Tibial nerve (tissue), 4 donors: Measurements from ENCODE around the gene SEC16B. TPM values are rescaled to one million over a fixed set of nuclear protein-coding genes. Genes with fewer than 3 reads are reported as not detected.

Experiments
- DNase-seq, 2 donors: peaks; one replicate each; pipeline ENCODE4 v3.0.0-alpha.2; 2019; ENCODE audit warnings: low spot score in 2 of 2
- H3K27ac ChIP-seq, 4 donors: fragments of 200-600 bp; sonication (generic) in 3 of 4; one replicate each; pipeline ENCODE4 v1.5.1; 2017 to 2019; ENCODE audit warnings: mild to moderate bottlenecking in 1 of 4
- H3K27me3 ChIP-seq, 2 donors: fragments of 200-600 bp; sonication (generic) in 1 of 2; one replicate each; pipeline versions ENCODE4 v1.5.1 to v1.6.0; 2017 to 2019
- H3K36me3 ChIP-seq, 3 donors: fragments of 200-600 bp; sonication (generic); one replicate each; pipeline ENCODE4 v1.5.1; 2018 to 2019
- H3K4me1 ChIP-seq, 4 donors: fragments of 200-600 bp; sonication (generic) in 3 of 4; one replicate each; pipeline ENCODE4 v1.5.1; 2017 to 2019
- H3K4me3 ChIP-seq, 4 donors: fragments of 200-600 bp; sonication (generic) in 3 of 4; one replicate each; pipeline ENCODE4 v1.5.1; 2017 to 2019; ENCODE audit warnings: mild to moderate bottlenecking in 1 of 4, moderate library complexity in 1 of 4
- H3K9me3 ChIP-seq, 4 donors: fragments of 200-600 bp; sonication (generic) in 3 of 4; one replicate each; pipeline ENCODE4 v1.5.1; 2017 to 2019
- CTCF ChIP-seq, 5 experiments: fragments of 200-600 bp in 3 of 5; fragments of 450-650 bp in 2 of 5; sonication (generic) in 3 of 5; IDR thresholded peaks; one replicate each; pipeline ENCODE4 v1.5.1; 2016 to 2019; ENCODE audit warnings: antibody characterized with exemption in 5 of 5, mild to moderate bottlenecking in 3 of 5, moderate library complexity in 2 of 5
- EP300 ChIP-seq, 2 donors: sonication (generic); formaldehyde crosslinking; IDR thresholded peaks; one replicate each; pipeline ENCODE4 v1.6.1; 2017; ENCODE audit warnings: antibody characterized with exemption in 2 of 2, mild to moderate bottlenecking in 1 of 2
- POLR2A ChIP-seq, 2 donors: fragments of 450-650 bp; IDR thresholded peaks; one replicate each; pipeline ENCODE4 v1.6.1; 2017; ENCODE audit warnings: antibody characterized with exemption in 2 of 2, mild to moderate bottlenecking in 2 of 2, moderate library complexity in 2 of 2
- WGBS, 2 donors: methylation state at CpG; one replicate each; pipeline ENCODE4 v1.1.5; 2018; 5-methylcytosine and 5-hydroxymethylcytosine counted together
- total RNA-seq, 4 donors: library from RNA; depleted of rRNA; stranded (reverse); fragments of >200 nt; gene quantifications; one replicate each; pipeline ENCODE4 v1.1.0, GENCODE V29; 2016

Gene SEC16B
- total RNA-seq, 4 donors from 2014 or later: 10.5 to 21.6 (median 15.4) TPM

DNA sequence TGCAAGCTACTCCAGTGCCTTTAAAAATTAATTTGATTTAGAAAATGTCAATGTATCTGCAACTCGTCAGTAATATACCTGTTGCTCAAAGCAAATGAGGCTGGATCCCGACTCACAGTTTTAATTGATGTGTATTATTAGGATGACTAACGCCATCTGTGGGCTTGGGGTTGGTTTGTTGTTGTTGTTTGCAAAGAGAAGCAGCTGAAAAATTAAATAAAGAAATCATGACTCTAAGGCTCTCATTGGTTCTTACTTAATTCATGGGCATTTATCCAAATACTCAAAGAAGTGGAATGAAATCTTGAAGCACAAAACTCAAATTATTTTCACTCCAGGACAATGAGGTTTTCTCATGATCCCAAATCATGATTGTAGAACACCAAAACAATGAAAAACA, 46.4 kb downstream of the SEC16B start:
- Histone ChIP-seq H3K9me3 (no peaks in the 10 kb centered on the region), H3K27ac (no peak overlapping the region), H3K4me3 (no peak overlapping the region), H3K27me3 (no peaks in the 10 kb centered on the region), H3K36me3 (no peaks in the 10 kb centered on the region), H3K4me1 (peaks cover 0 to 30% (median 2%) of the 10 kb centered on the region in 4 donors)
- TF ChIP-seq CTCF (IDR thresholded peaks at IDR 0.05): no peak
- no peak for TF ChIP-seq EP300 (IDR thresholded peaks at IDR 0.05)
- TF ChIP-seq POLR2A (IDR thresholded peaks at IDR 0.05): no peak
- no peak for DNase-seq
- 34 to 37% methylated on average over 3 of the region's 3 CpGs for WGBS, 2 donors

DNA sequence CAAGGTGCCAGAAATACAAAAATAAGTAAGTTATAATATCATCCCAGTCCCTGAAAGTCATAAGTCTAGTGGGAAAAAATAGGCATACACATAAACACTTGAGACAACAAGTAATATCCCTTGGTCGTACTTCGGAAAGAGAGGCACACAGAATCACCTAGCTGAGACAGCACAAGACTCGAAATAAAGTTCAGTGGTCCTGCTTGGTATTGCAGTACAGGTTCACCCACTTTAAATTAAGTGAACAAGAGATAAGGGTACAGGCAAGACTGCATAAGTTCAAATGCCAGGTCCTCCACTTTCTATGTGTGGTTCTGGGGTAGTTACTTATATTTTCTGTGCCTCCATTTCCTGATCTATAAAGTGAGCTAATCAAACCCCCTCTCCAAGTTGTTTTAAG, 47.6 kb downstream of the SEC16B start:
- Histone ChIP-seq H3K9me3 (no peaks in the 10 kb centered on the region), H3K36me3 (no peaks in the 10 kb centered on the region), H3K27ac (no peak overlapping the region), H3K4me1 (peaks cover 0 to 26% (median 2%) of the 10 kb centered on the region in 4 donors), H3K27me3 (no peaks in the 10 kb centered on the region), H3K4me3 (no peak overlapping the region)
- no peak for DNase-seq
- 89 to 96% methylated on average over 3 of the region's 3 CpGs for WGBS, 2 donors
- TF ChIP-seq CTCF (IDR thresholded peaks at IDR 0.05) (no peak), POLR2A (IDR thresholded peaks at IDR 0.05) (no peak), EP300 (IDR thresholded peaks at IDR 0.05) (no peak)

DNA sequence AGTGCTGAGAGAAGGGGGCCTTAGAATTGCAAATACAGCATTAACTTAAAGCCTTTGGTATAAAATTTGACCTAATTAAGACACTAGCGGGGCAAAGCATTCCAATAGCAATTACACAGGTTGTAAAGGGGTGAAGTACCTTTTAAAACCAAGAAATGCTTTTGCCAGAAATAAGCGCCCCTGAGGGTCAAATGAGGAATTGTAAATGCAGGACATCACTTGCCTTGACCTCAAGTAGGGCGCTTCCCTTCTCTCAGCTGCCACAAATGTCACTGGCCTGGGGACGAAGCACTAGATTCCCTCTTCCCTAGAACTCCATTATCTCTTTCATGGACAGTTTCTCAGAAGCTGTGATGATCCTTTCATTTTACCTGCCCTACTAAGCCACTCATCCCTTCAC, 48.3 kb downstream of the SEC16B start:
- TF ChIP-seq POLR2A (IDR thresholded peaks at IDR 0.05): no peak
- no peak for TF ChIP-seq EP300 (IDR thresholded peaks at IDR 0.05)
- no peak for TF ChIP-seq CTCF (IDR thresholded peaks at IDR 0.05)
- H3K4me1 ChIP-seq: peaks cover 0 to 19% (median 2%) of the 10 kb centered on the region in 4 donors
- H3K27ac ChIP-seq: no peak overlapping the region
- DNase-seq: no peak
- H3K27me3 ChIP-seq: no peaks in the 10 kb centered on the region
- no peak overlapping the region for H3K4me3 ChIP-seq
- WGBS, 2 donors: 93% methylated on average over 4 of the region's 4 CpGs
- H3K36me3 ChIP-seq: no peaks in the 10 kb centered on the region
- no peaks in the 10 kb centered on the region for H3K9me3 ChIP-seq

DNA sequence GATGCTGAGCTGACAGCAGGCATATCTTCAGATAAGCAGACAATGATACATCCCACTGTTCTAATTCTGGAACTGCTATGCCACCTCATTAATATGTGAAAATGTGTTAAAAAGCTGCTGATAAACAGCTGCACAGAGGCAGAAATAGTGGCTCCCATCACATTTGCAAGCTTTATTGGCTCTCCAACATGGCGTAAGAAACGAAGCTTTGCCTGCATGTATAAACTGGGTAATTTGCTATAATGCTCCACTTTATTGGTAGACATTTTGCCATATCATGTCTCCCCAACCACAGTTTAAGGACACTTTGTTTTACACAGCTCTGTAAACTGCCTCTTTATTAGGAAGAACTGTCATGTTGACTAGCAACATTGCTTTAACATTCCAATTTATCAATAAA, 49.8 kb downstream of the SEC16B start:
- no peak overlapping the region for H3K4me3 ChIP-seq
- no peak for TF ChIP-seq CTCF (IDR thresholded peaks at IDR 0.05)
- TF ChIP-seq POLR2A (IDR thresholded peaks at IDR 0.05): no peak
- no peak for TF ChIP-seq EP300 (IDR thresholded peaks at IDR 0.05)
- DNase-seq: no peak

DNA sequence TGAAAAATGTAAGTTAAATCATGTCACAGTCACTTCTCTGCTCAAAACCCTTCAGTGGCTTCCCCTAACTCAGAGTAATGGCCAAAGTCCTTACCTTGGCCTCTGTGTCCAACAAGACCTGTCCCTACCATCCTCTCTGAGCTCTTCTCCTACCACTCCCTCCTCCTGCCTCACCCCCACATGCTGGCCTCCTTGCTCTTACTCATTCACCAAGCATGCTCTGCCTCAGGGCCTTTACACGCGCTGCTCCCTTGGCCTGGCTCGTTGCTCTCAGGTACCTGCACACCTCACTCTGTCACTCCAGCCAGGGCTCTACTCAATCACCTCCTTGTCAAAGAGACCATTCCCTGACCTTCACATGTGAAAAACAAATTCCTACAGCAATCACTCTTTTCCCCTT, 54.2 kb downstream of the SEC16B start:
- Histone ChIP-seq H3K9me3 (no peaks in the 10 kb centered on the region), H3K4me1 (peaks cover 0 to 4% (median 0%) of the 10 kb centered on the region in 4 donors), H3K27ac (no peak overlapping the region), H3K4me3 (no peak overlapping the region), H3K36me3 (no peaks in the 10 kb centered on the region), H3K27me3 (no peaks in the 10 kb centered on the region)
- WGBS, 2 donors: 96 to 97% methylated on average over 3 of the region's 3 CpGs
- TF ChIP-seq EP300 (IDR thresholded peaks at IDR 0.05): no peak
- no peak for TF ChIP-seq CTCF (IDR thresholded peaks at IDR 0.05)
- no peak for TF ChIP-seq POLR2A (IDR thresholded peaks at IDR 0.05)
- no peak for DNase-seq

More for the DNA sequence above, 49.8 kb downstream of the SEC16B start:
- Histone ChIP-seq H3K9me3 (no peaks in the 10 kb centered on the region), H3K4me1 (peaks cover 0 to 15% (median 0%) of the 10 kb centered on the region in 4 donors), H3K27me3 (no peaks in the 10 kb centered on the region), H3K27ac (no peak overlapping the region), H3K36me3 (no peaks in the 10 kb centered on the region)
- WGBS, 2 donors: 93 to 98% methylated on average over 2 of the region's 2 CpGs
